Thymus (tissue), 14 donors: Measurements from ENCODE around the gene LAG3. TPM values are rescaled to one million over a fixed set of nuclear protein-coding genes. Genes with fewer than 3 reads are reported as not detected.

Experiments
- DNase-seq, 9 donors: peaks; one replicate each; pipeline ENCODE4 v3.0.0-alpha.2; 2013; ENCODE audit warnings: low spot score in 9 of 9, low read depth in 6 of 9, missing footprints in 1 of 9
- H3K27ac ChIP-seq, 2 donors: one replicate each; pipeline ENCODE4 v1.5.1; 2013; ENCODE audit warnings: control low read depth in 1 of 2, low read depth in 1 of 2, low read length in 1 of 2, mild to moderate bottlenecking in 1 of 2, moderate library complexity in 1 of 2
- H3K27me3 ChIP-seq, 2 donors: one replicate each; pipeline ENCODE4 v1.5.1; 2013; ENCODE audit warnings: low read length in 1 of 2; ENCODE audit not compliant: control insufficient read depth in 2 of 2, insufficient read depth in 1 of 2
- H3K36me3 ChIP-seq, 2 donors: one replicate each; pipeline ENCODE4 v1.5.1; 2013; ENCODE audit warnings: low read length in 1 of 2, mild to moderate bottlenecking in 1 of 2, moderate library complexity in 1 of 2; ENCODE audit not compliant: control insufficient read depth in 2 of 2, insufficient read depth in 2 of 2
- H3K4me1 ChIP-seq, 2 donors: one replicate each; pipeline ENCODE4 v1.5.1; 2013; ENCODE audit warnings: low read length in 2 of 2; ENCODE audit not compliant: control insufficient read depth in 2 of 2, insufficient read depth in 2 of 2
- H3K4me3 ChIP-seq, 2 donors: one replicate each; pipeline ENCODE4 v1.5.1; 2013; ENCODE audit warnings: low read length in 2 of 2, control low read depth in 1 of 2, mild to moderate bottlenecking in 1 of 2
- H3K9me3 ChIP-seq, 2 donors: one replicate each; pipeline ENCODE4 v1.5.1; 2013; ENCODE audit warnings: low read length in 1 of 2, mild to moderate bottlenecking in 1 of 2; ENCODE audit not compliant: control insufficient read depth in 2 of 2, insufficient read depth in 1 of 2
- WGBS: extraction: QIAGEN DNeasy Blood & Tissue Kit; methylation state at CpG from one replicate; pipeline ENCODE4 v1.1.7; 2013; 5-methylcytosine and 5-hydroxymethylcytosine counted together
- long read RNA-seq, 10 donors: transcript quantifications; one replicate each; lab custom pipeline, GENCODE V29; 2026
- polyA plus RNA-seq: library from polyadenylated mRNA; stranded (reverse); fragments of 200-250 nt; gene quantifications from one replicate; pipeline ENCODE4 v1.2.3, GENCODE V29; 2013
- total RNA-seq: library from RNA; stranded (reverse); fragments of 120-200 nt; gene quantifications from one replicate; pipeline ENCODE4 v1.2.4, GENCODE V29; 2013
- donor health status: healthy.

The LAG3 gene
- total RNA-seq: 1.5 TPM
- polyA plus RNA-seq: 4.8 TPM
- long read RNA-seq, donor 1: 0 reads
- long read RNA-seq, donor 2: 0 reads
- long read RNA-seq, donor 3: 0 reads
- long read RNA-seq, donor 4: 0 reads
- long read RNA-seq, donor 5, partial matches to known transcripts: 0 of 2 reads
- long read RNA-seq, donor 5, other reads (novel, unspliced or antisense): 0 of 2 reads
- long read RNA-seq, donor 6, partial matches to known transcripts: 0 of 3 reads
- long read RNA-seq, donor 6, other reads (novel, unspliced or antisense): 0 of 3 reads
- long read RNA-seq, donor 7: 0 reads
- long read RNA-seq, donor 8: 0 reads
- long read RNA-seq, donor 9, partial matches to known transcripts: 0 of 2 reads
- long read RNA-seq, donor 9, other reads (novel, unspliced or antisense): 0 of 2 reads
- long read RNA-seq, donor 10, partial matches to known transcripts: 0 of 2 reads
- long read RNA-seq, donor 10, other reads (novel, unspliced or antisense): 0 of 2 reads

- peaks cover 0 to 3% of the 10 kb centered on the region in 2 donors for H3K9me3 ChIP-seq
- no peak for DNase-seq
- H3K27me3 ChIP-seq: peaks cover 20 to 99% of the 10 kb centered on the region in 2 donors
- H3K36me3 ChIP-seq: no peaks in the 10 kb centered on the region
- 22% methylated on average over 15 of the region's 15 CpGs for WGBS
- H3K4me1 ChIP-seq: peaks cover 30 to 78% of the 10 kb centered on the region in 2 donors
- H3K4me3 ChIP-seq: peak within 1 kb of the TSS in 1 of 2 donors; percentile 1
- no peak within 1 kb of the TSS for H3K27ac ChIP-seq
Observed at GRCh38 chr12:6772331-6772695, at the start of gene LAG3. LAG3 (plus strand) TSS chr12:6772520; CDS start chr12:6772853, 333 bp downstream.

GRCh38 chr12:6722863-6723262 is 49.5 kb upstream of the LAG3 start:
- peaks cover 0 to 4% of the 10 kb centered on the region in 2 donors for H3K9me3 ChIP-seq
- WGBS: 85% methylated on average over 3 of the region's 3 CpGs
- peaks cover 0 to 2% of the 10 kb centered on the region in 2 donors for H3K27me3 ChIP-seq
- H3K4me1 ChIP-seq: peaks cover 6 to 9% of the 10 kb centered on the region in 2 donors
- no peak overlapping the region for H3K4me3 ChIP-seq
- no peak for DNase-seq
- no peak overlapping the region for H3K27ac ChIP-seq
- H3K36me3 ChIP-seq: peaks cover under 1 to 10% of the 10 kb centered on the region in 2 donors

- H3K9me3 ChIP-seq: peaks cover 0 to 4% of the 10 kb centered on the region in 2 donors
- H3K4me3 ChIP-seq: peak within 1 kb of the TSS; percentile 48 to 68
- H3K27ac ChIP-seq: peak within 1 kb of the TSS; percentile 64 to 86
- H3K4me1 ChIP-seq: peaks cover 6 to 9% of the 10 kb centered on the region in 2 donors
- DNase-seq: peak; percentile 74 to 97 (median 89)
- H3K27me3 ChIP-seq: peaks cover 0 to 2% of the 10 kb centered on the region in 2 donors
- H3K36me3 ChIP-seq: peaks cover 9 to 18% of the 10 kb centered on the region in 2 donors
- under 1% methylated on average over 49 of the region's 49 CpGs for WGBS
Observed at GRCh38 chr12:6723607-6724408, 48.5 kb upstream of the LAG3 start, which contains the start of gene COPS7A. COPS7A (plus strand) TSS chr12:6724046; CDS start chr12:6724657, 611 bp downstream.

- peak overlapping the region; percentile 48 to 68 for H3K4me3 ChIP-seq
- H3K4me1 ChIP-seq: peaks cover 6 to 9% of the 10 kb centered on the region in 2 donors
- peak overlapping the region; percentile 64 to 86 for H3K27ac ChIP-seq
- peaks cover 0 to 4% of the 10 kb centered on the region in 2 donors for H3K9me3 ChIP-seq
- DNase-seq: peak in 2 of 9 donors; percentile 25 to 28
- H3K36me3 ChIP-seq: peaks cover 14 to 24% of the 10 kb centered on the region in 2 donors
- peaks cover 0 to 2% of the 10 kb centered on the region in 2 donors for H3K27me3 ChIP-seq
- WGBS: 10% methylated on average over 10 of the region's 10 CpGs
Observed at GRCh38 chr12:6724409-6724797, 47.9 kb upstream of the LAG3 start.

DNA sequence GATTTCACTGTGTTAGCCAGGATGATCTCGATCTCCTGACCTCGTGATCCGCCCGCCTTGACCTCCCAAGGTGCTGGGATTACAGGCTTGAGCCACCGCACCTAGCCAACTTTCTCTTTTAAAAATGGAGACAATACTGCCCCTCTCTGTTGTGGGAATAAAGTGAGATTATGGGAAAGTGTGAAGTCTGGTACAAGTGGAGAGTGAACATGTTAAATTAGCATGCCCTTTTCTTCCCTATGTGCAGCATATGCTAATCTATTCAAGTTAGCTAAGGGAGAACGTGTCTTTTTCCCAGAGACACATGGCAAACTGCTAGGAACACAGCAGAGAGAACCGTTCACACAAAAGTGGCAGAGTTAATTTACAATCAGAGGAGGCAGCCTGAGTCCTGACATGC is 47.0 kb upstream of the LAG3 start:
- H3K9me3 ChIP-seq: peaks cover 0 to 4% of the 10 kb centered on the region in 2 donors
- no peak overlapping the region for H3K27ac ChIP-seq
- H3K4me1 ChIP-seq: peaks cover 6 to 9% of the 10 kb centered on the region in 2 donors
- WGBS: 98% methylated on average over 7 of the region's 7 CpGs
- peaks cover 23 to 33% of the 10 kb centered on the region in 2 donors for H3K36me3 ChIP-seq
- no peak for DNase-seq
- peaks cover 0 to 2% of the 10 kb centered on the region in 2 donors for H3K27me3 ChIP-seq
- H3K4me3 ChIP-seq: no peak overlapping the region

GRCh38 chr12:6729186-6729585 is 43.1 kb upstream of the LAG3 start:
- no peak for DNase-seq
- peaks cover 0 to 4% of the 10 kb centered on the region in 2 donors for H3K9me3 ChIP-seq
- WGBS: 98% methylated on average over 18 of the region's 18 CpGs
- peaks cover 6 to 9% of the 10 kb centered on the region in 2 donors for H3K4me1 ChIP-seq
- peaks cover 38 to 54% of the 10 kb centered on the region in 2 donors for H3K36me3 ChIP-seq
- no peaks in the 10 kb centered on the region for H3K27me3 ChIP-seq
- H3K27ac ChIP-seq: no peak overlapping the region
- H3K4me3 ChIP-seq: no peak overlapping the region

DNA sequence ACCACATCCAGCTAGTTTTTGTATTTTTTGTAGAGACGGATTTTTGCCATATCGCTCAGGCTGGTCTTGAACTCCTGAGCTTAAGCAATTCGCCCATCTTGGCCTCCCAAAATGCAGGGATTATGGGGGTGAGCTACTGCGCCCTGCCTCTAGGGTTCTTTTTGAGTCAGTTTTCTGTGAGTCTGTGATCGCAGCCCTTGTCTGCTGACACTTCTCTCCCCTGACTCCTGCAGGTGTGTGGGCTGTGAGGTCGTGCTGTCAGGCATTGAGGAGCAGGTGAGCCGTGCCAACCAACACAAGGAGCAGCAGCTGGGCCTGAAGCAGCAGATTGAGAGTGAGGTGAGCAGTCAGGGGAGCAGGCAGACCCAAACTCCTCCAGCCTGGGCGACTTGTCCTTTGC is 42.2 kb upstream of the LAG3 start:
- Histone ChIP-seq H3K27me3 (no peaks in the 10 kb centered on the region), H3K4me1 (no peaks in the 10 kb centered on the region), H3K36me3 (peaks cover 43 to 58% of the 10 kb centered on the region in 2 donors), H3K9me3 (no peaks in the 10 kb centered on the region), H3K4me3 (no peak overlapping the region), H3K27ac (no peak overlapping the region)
- DNase-seq: no peak
- WGBS: 97% methylated on average over 8 of the region's 8 CpGs

GRCh38 chr12:6734506-6735387 is 37.6 kb upstream of the LAG3 start:
- Histone ChIP-seq H3K36me3 (peaks cover 25 to 30% of the 10 kb centered on the region in 2 donors), H3K9me3 (no peaks in the 10 kb centered on the region), H3K4me3 (no peak overlapping the region), H3K27me3 (no peaks in the 10 kb centered on the region), H3K27ac (no peak overlapping the region), H3K4me1 (no peaks in the 10 kb centered on the region)
- no peak for DNase-seq
- WGBS: 97% methylated on average over 10 of the region's 10 CpGs
